Coronary artery (tissue), 2 donors: ENCODE data around the gene TMEM139.

Experiments
- DNase-seq: peaks from one replicate; pipeline ENCODE4 v3.0.0-alpha.2; 2017; ENCODE audit warnings: low spot score
- H3K27ac ChIP-seq, 2 donors: fragments of 200-600 bp; sonication (generic); one replicate each; pipeline ENCODE4 v1.5.1; 2016 to 2019
- H3K4me3 ChIP-seq: fragments of 200-600 bp; sonication (generic); 2 replicates; pipeline ENCODE4 v1.5.1; 2016; ENCODE audit warnings: mild to moderate bottlenecking, moderate library complexity
- CTCF ChIP-seq: fragments of 200-600 bp; sonication (generic); IDR thresholded peaks from one replicate; pipeline ENCODE4 v1.5.1; 2019; ENCODE audit warnings: antibody characterized with exemption

Gene TMEM139

GRCh38 chr7:143329471-143330170, 44.9 kb downstream of the TMEM139 start:
- no peak for DNase-seq
- Histone ChIP-seq H3K27ac (no peak overlapping the region), H3K4me3 (no peak overlapping the region)
- TF ChIP-seq CTCF = no peak

- Histone ChIP-seq H3K4me3 (no peak overlapping the region), H3K27ac (no peak overlapping the region)
- DNase-seq = no peak
- TF ChIP-seq CTCF = no peak
These were observed 46.5 kb downstream of the TMEM139 start for GRCh38 chr7:143331179-143331801.

- H3K4me3 ChIP-seq = no peak overlapping the region
- DNase-seq = no peak
- TF ChIP-seq CTCF = no peak
- H3K27ac ChIP-seq = no peak overlapping the region
These were observed 49.5 kb downstream of the TMEM139 start for GRCh38 chr7:143334244-143334643.

GRCh38 chr7:143337216-143337615, 52.5 kb downstream of the TMEM139 start:
- Histone ChIP-seq H3K27ac (no peak overlapping the region), H3K4me3 (no peak overlapping the region)
- TF ChIP-seq CTCF = no peak
- no peak for DNase-seq
